Mucosa of descending colon (tissue), 3 donors: ENCODE results near the gene VSIG8. TPM values are rescaled to one million over a fixed set of nuclear protein-coding genes. Genes with fewer than 3 reads are reported as not detected.

Experiments
- ATAC-seq: fragments of 200-7000 bp; cut with Tn5 transposase; one replicate; pipeline ENCODE4 v1.9.1; 2020; ENCODE audit warnings: mild to moderate bottlenecking, moderate library complexity
- DNase-seq, 3 donors: peaks; one replicate each; pipeline ENCODE4 v3.0.0-alpha.2; 2020
- H3K36me3 ChIP-seq: fragments of 200-600 bp; one replicate; pipeline ENCODE4 v1.8.0; 2021; ENCODE audit warnings: low read depth, mild to moderate bottlenecking
- H3K4me1 ChIP-seq: fragments of 200-600 bp; one replicate; pipeline ENCODE4 v1.8.0; 2021; ENCODE audit warnings: low read depth, mild to moderate bottlenecking
- H3K4me3 ChIP-seq: fragments of 200-600 bp; one replicate; pipeline ENCODE4 v1.8.0; 2021; ENCODE audit warnings: mild to moderate bottlenecking
- H3K9me3 ChIP-seq: fragments of 200-600 bp; one replicate; pipeline ENCODE4 v1.8.0; 2021; ENCODE audit warnings: mild to moderate bottlenecking
- CTCF ChIP-seq: fragments of 200-600 bp; IDR thresholded peaks from one replicate; pipeline ENCODE4 v1.8.0; 2022; ENCODE audit warnings: antibody characterized with exemption, mild to moderate bottlenecking
- intact Hi-C, 2 donors: fragments of 100-400 bp; cut with DNase I in 1 of 2; cut with micrococcal nuclease in 1 of 2; formaldehyde crosslinking; loops; one replicate each; pipeline versions ENCODE4 v1.11.0 to v1.11.1; 2022; cut with DNase I, micrococcal nuclease
- total RNA-seq, 3 donors: library from RNA; stranded (reverse); fragmentation: NEBNext Ultra II Directional in 2 of 3; extraction: Animal tissue kit (Norgen Biotek cat#: 25700) in 2 of 3; gene quantifications; one replicate each; pipeline versions ENCODE4 v1.2.1 to v1.2.4, GENCODE V29; 2021 to 2023
- donor health status: DM: no; HTN: no; CAD: no; lungs with moderate emphysema.
- donor health status: DM: no; HTN: no; CAD: no.
- donor health status: DM: no; HTN: yes; CAD: no.

The VSIG8 gene
- total RNA-seq, 3 donors from 2014 or later: not detected

DNA sequence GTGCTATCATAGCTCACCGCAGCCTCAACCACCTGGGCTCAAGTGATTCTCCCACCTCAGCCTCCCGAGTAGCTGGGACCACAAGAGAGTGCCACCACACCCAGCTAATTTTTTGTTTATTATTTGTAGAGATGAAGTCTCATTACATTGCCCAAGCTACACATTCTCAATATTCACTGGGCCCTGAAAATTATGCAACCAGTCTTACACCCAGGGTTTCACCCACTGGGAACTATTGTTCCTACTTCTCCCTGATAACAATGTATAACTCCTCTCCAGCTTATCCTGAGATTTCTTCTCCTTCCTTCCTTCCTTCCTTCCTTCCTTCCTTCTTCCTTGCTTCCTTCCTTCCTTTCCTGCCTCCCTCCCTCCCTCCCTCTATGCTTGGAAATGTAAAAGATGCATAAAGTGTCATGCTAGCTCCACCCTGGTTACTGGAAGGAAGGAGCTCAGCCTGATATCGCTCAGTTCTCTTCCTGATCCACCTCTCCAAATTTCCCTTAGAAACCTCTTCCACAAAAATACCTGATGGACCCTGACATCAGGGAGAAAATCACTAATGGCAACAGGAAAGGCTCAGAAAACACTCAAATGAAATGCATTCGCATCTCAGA is 11.2 kb upstream of the VSIG8 start:
- intact Hi-C loops: no loop called here
- no peak for TF ChIP-seq CTCF
- Histone ChIP-seq H3K36me3 (no peaks in the 10 kb centered on the region), H3K4me3 (no peak overlapping the region), H3K4me1 (peaks cover 4% of the 10 kb centered on the region), H3K9me3 (no peaks in the 10 kb centered on the region)
- ATAC-seq (no peak), DNase-seq (no peak)

DNA sequence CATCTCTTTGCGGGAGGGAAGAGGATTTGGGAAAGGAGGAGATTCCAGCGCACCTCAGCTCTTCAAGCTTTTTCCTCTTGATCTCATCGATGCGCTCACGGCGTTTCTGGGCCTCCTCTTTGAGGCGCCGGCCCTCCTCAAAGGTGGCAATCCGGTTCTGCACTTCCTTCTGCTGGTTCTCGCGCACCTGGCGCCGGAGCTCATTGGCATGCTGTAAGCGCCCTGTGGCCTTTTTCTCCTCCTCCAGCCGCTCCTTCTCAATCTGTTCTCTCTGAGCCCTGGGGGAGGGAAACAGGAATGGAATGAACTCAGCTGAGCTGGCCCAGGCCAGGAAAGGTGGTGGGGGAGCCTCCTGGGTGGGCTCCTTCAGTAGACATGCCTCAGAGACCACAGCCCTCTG is 10.4 kb upstream of the VSIG8 start:
- ATAC-seq (no peak), DNase-seq (no peak)
- Histone ChIP-seq H3K9me3 (no peaks in the 10 kb centered on the region), H3K4me1 (peaks cover 12% of the 10 kb centered on the region), H3K36me3 (no peaks in the 10 kb centered on the region), H3K4me3 (no peak overlapping the region)
- TF ChIP-seq CTCF: no peak
- intact Hi-C loops: no loop called here

DNA sequence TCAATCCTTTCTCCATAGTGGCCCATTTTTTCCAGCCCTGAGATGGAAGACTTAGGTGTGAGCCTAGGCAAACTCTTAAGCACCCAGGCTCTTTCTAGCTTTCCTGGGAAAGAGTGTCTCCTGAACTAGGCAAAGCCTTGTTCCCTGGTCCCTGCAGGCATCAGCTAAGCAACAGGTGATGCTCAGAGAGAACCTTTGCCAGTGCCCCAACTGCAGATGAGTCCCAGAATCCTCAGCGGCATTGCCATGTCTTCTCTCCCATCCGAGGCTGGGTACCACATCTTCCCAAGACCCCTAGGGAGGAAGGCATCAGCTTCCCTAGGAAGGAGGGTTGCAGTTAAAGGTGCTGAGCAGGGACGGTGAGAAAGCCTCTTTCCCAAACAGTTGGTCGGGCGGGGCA is 8.2 kb upstream of the VSIG8 start:
- peaks cover 13% of the 10 kb centered on the region for H3K4me1 ChIP-seq
- DNase-seq: no peak
- TF ChIP-seq CTCF: no peak
- no peak overlapping the region for H3K4me3 ChIP-seq
- intact Hi-C loops: no loop called here
- ATAC-seq: no peak
- no peaks in the 10 kb centered on the region for H3K36me3 ChIP-seq
- H3K9me3 ChIP-seq: no peaks in the 10 kb centered on the region

GRCh38 chr1:159869607-159870006 is 7.2 kb upstream of the VSIG8 start:
- Histone ChIP-seq H3K4me1 (peaks cover 13% of the 10 kb centered on the region), H3K9me3 (no peaks in the 10 kb centered on the region), H3K36me3 (no peaks in the 10 kb centered on the region), H3K4me3 (no peak overlapping the region)
- TF ChIP-seq CTCF: no peak
- intact Hi-C loops: no loop called here
- DNase-seq (no peak), ATAC-seq (no peak)

GRCh38 chr1:159869173-159869572 is 6.7 kb upstream of the VSIG8 start:
- Histone ChIP-seq H3K9me3 (no peaks in the 10 kb centered on the region), H3K4me3 (no peak overlapping the region), H3K36me3 (no peaks in the 10 kb centered on the region), H3K4me1 (peaks cover 13% of the 10 kb centered on the region)
- ATAC-seq (no peak), DNase-seq (no peak)
- intact Hi-C loops: no loop called here
- no peak for TF ChIP-seq CTCF

- Histone ChIP-seq H3K36me3 (no peaks in the 10 kb centered on the region), H3K4me1 (peaks cover 13% of the 10 kb centered on the region), H3K9me3 (no peaks in the 10 kb centered on the region), H3K4me3 (no peak overlapping the region)
- DNase-seq (no peak), ATAC-seq (no peak)
- no peak for TF ChIP-seq CTCF
- intact Hi-C loops: no loop called here
Observed at GRCh38 chr1:159868766-159869165, 6.3 kb upstream of the VSIG8 start.
